ENCODE results near the gene TAB2. TPM values are rescaled to one million over a fixed set of nuclear protein-coding genes. Genes with fewer than 3 reads are reported as not detected.

Gene TAB2
- total RNA-seq, 1 donor from 2014 or later = 65.8 TPM

GRCh38 chr6:149334682-149335160 lies 17.2 kb downstream of the TAB2 start:
- Histone ChIP-seq H3K9me3 (no peaks in the 10 kb centered on the region), H3K4me3 (no peak overlapping the region), H3K36me3 (no peaks in the 10 kb centered on the region), H3K4me1 (peaks cover 72% of the 10 kb centered on the region), H3K27ac (no peak overlapping the region), H3K27me3 (no peaks in the 10 kb centered on the region)
- DNase-seq (no peak), ATAC-seq (no peak)
- intact Hi-C loops (cut with DNase I) = no loop called here
- TF ChIP-seq, protein P1, sequence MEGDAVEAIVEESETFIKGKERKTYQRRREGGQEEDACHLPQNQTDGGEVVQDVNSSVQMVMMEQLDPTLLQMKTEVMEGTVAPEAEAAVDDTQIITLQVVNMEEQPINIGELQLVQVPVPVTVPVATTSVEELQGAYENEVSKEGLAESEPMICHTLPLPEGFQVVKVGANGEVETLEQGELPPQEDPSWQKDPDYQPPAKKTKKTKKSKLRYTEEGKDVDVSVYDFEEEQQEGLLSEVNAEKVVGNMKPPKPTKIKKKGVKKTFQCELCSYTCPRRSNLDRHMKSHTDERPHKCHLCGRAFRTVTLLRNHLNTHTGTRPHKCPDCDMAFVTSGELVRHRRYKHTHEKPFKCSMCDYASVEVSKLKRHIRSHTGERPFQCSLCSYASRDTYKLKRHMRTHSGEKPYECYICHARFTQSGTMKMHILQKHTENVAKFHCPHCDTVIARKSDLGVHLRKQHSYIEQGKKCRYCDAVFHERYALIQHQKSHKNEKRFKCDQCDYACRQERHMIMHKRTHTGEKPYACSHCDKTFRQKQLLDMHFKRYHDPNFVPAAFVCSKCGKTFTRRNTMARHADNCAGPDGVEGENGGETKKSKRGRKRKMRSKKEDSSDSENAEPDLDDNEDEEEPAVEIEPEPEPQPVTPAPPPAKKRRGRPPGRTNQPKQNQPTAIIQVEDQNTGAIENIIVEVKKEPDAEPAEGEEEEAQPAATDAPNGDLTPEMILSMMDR (IDR thresholded peaks at IDR 0.05) = no peak

DNA sequence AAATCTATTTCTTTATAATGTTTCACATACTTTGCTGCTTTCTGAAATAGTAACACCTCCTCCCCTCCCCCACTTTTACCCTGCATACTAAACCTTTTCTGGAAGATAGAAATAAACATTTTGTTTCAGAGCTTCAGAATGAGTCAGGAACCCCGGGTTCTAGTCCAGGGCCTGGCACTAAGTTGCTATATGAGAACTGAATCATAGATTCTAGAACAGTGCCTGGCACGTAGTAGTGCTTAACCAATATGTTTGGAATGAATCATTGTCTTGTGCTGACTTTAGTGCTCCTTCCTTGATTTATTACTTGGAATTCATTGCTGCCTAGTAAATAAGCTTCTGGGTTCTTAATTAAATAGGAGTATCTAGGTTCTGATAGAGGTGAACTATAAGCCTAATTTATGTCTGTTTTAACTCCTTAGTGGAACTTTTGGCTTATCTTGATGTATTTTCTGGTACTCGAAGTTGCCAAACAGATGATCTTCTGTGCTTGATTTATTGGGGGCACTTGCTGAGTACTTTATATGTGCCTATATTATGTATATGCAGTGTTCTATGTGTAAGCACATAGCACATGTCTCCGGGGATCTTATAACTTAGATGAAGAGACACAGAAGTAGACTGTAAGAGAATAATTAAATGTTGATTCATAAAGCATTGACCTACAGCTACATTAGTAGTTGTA lies 18.6 kb downstream of the TAB2 start:
- Histone ChIP-seq H3K4me3 (no peak overlapping the region), H3K9me3 (no peaks in the 10 kb centered on the region), H3K4me1 (peaks cover 64% of the 10 kb centered on the region), H3K27me3 (no peaks in the 10 kb centered on the region), H3K36me3 (no peaks in the 10 kb centered on the region), H3K27ac (peak overlapping the region; percentile 7)
- ATAC-seq (peak; percentile 65), DNase-seq (no peak)
- intact Hi-C loops (cut with DNase I) = no loop called here
- TF ChIP-seq, protein P1 (IDR thresholded peaks at IDR 0.05) = no peak

- Histone ChIP-seq H3K4me3 (no peak overlapping the region), H3K9me3 (no peaks in the 10 kb centered on the region), H3K4me1 (peaks cover 59% of the 10 kb centered on the region), H3K27me3 (no peaks in the 10 kb centered on the region), H3K36me3 (no peaks in the 10 kb centered on the region), H3K27ac (peak overlapping the region; percentile 7)
- intact Hi-C loops (cut with DNase I) = no loop called here
- TF ChIP-seq, protein P1 (IDR thresholded peaks at IDR 0.05) = no peak
- ATAC-seq (peak; percentile 92), DNase-seq (no peak)
These were observed 19.1 kb downstream of the TAB2 start for GRCh38 chr6:149336609-149336928.

GRCh38 chr6:149337320-149337719 lies 19.8 kb downstream of the TAB2 start:
- H3K4me1 ChIP-seq = peaks cover 52% of the 10 kb centered on the region
- no peak for DNase-seq
- H3K27ac ChIP-seq = no peak overlapping the region
- H3K9me3 ChIP-seq = no peaks in the 10 kb centered on the region
- no peaks in the 10 kb centered on the region for H3K36me3 ChIP-seq
- TF ChIP-seq, protein P1 (IDR thresholded peaks at IDR 0.05) = no peak
- no peak overlapping the region for H3K4me3 ChIP-seq
- intact Hi-C loops (cut with DNase I) = no loop called here
- no peak for ATAC-seq
- H3K27me3 ChIP-seq = no peaks in the 10 kb centered on the region

- no peak for ATAC-seq
- Histone ChIP-seq H3K27ac (no peak overlapping the region), H3K27me3 (no peaks in the 10 kb centered on the region), H3K36me3 (no peaks in the 10 kb centered on the region), H3K4me1 (peaks cover 43% of the 10 kb centered on the region), H3K4me3 (no peak overlapping the region), H3K9me3 (no peaks in the 10 kb centered on the region)
- TF ChIP-seq, protein P1 (IDR thresholded peaks at IDR 0.05) = no peak
- intact Hi-C loops (cut with DNase I) = no loop called here
- DNase-seq = no peak
These were observed 22.7 kb downstream of the TAB2 start for GRCh38 chr6:149340200-149340599.

GRCh38 chr6:149342525-149342924 lies 25.0 kb downstream of the TAB2 start:
- Histone ChIP-seq H3K27ac (no peak overlapping the region), H3K4me1 (peaks cover 22% of the 10 kb centered on the region), H3K9me3 (no peaks in the 10 kb centered on the region), H3K4me3 (no peak overlapping the region), H3K27me3 (no peaks in the 10 kb centered on the region), H3K36me3 (no peaks in the 10 kb centered on the region)
- intact Hi-C loops (cut with DNase I) = no loop called here
- no peak for DNase-seq
- peak; percentile 64 for ATAC-seq
- TF ChIP-seq, protein P1 (IDR thresholded peaks at IDR 0.05) = no peak

Measured in upper lobe of right lung (tissue), 1 donor.